ENCODE measurements around the gene DUOX2. TPM values are rescaled to one million over a fixed set of nuclear protein-coding genes. Genes with fewer than 3 reads are reported as not detected.

Gene DUOX2
- not detected in 2 replicates for total RNA-seq (2014; rRNA removed; shearing (Covaris generic); ENCODE audit: low replicate concordance)

GRCh38 chr15:45114076-45114750 lies at the start of gene DUOX2, which contains the start of gene DUOXA2:
Gene DUOX2 (minus strand): TSS chr15:45114172. CDS start chr15:45113411, 761 bp downstream.
Gene DUOXA2 (plus strand): TSS chr15:45114326. CDS start chr15:45114606, 280 bp downstream.
- Histone ChIP-seq H3K27me3 (peaks cover 34% of the 10 kb centered on the region), H3K4me3 (no peak within 1 kb of the TSS), H3K9me3 (no peaks in the 10 kb centered on the region), H3K36me3 (no peaks in the 10 kb centered on the region)
- DNase-seq, result no peak

- Histone ChIP-seq H3K9me3 (no peaks in the 10 kb centered on the region), H3K36me3 (no peaks in the 10 kb centered on the region), H3K27me3 (no peaks in the 10 kb centered on the region), H3K4me3 (no peak overlapping the region)
- no peak for DNase-seq
These were observed 49.5 kb upstream of the DUOX2 start for GRCh38 chr15:45163508-45163856.

DNA sequence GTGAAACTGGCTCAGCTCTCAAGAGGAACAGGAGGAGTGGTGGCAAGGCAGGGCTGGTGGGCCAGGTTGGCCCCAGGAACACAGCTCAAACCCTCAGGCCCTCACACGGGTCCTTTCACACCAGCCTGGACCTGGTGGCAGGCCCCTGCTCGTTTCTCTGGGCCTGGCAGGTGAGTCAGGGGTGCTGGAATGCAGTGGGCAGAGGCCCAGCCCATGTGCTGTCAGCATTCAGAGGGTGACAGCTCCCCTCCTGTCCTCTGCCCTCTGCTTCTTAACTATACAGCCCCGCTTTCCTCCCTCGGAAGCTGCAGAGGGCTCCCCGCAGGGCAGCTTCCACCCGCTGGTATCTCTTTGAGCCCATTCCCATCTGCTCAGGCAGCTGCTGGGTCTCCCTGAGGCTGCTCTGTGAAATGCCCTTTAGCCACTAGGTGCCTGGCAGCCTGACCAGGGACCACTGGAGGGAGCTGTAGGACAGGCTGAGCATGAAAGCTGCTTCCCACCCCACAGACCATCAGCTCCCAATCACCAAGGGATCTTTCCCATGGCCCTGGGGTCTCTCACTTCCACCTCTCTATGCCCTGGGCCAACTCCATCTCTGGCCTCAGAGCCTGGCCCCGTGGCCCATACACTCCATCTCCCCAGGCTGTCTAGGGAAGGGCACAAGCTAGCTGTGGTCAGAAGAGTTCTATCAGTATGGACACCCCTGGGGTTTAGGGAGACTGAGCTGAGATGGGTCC lies 49.0 kb upstream of the DUOX2 start:
- Histone ChIP-seq H3K4me3 (no peak overlapping the region), H3K27me3 (no peaks in the 10 kb centered on the region), H3K36me3 (no peaks in the 10 kb centered on the region), H3K9me3 (no peaks in the 10 kb centered on the region)
- DNase-seq, result peak; percentile 82

DNA sequence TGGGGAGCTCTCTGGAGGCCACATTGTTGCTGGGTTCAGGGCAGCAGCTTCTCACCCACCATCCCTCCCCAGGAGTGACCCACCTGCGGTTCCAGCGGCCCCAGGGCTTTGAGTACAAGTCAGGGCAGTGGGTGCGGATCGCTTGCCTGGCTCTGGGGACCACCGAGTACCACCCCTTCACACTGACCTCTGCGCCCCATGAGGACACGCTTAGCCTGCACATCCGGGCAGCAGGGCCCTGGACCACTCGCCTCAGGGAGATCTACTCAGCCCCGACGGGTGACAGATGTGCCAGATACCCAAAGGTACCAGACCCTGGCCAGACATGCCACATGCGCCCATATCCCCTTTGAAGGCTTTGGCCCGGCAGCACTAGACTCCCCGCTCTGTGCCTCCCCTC lies 47.7 kb upstream of the DUOX2 start:
- no peaks in the 10 kb centered on the region for H3K9me3 ChIP-seq
- DNase-seq, result no peak
- no peak overlapping the region for H3K4me3 ChIP-seq
- H3K27me3 ChIP-seq, result no peaks in the 10 kb centered on the region
- H3K36me3 ChIP-seq, result no peaks in the 10 kb centered on the region

- H3K36me3 ChIP-seq, result no peaks in the 10 kb centered on the region
- no peaks in the 10 kb centered on the region for H3K27me3 ChIP-seq
- DNase-seq, result peak; percentile 59
- H3K9me3 ChIP-seq, result no peaks in the 10 kb centered on the region
- no peak overlapping the region for H3K4me3 ChIP-seq
These were observed 44.0 kb upstream of the DUOX2 start for GRCh38 chr15:45157974-45158373.

DNA sequence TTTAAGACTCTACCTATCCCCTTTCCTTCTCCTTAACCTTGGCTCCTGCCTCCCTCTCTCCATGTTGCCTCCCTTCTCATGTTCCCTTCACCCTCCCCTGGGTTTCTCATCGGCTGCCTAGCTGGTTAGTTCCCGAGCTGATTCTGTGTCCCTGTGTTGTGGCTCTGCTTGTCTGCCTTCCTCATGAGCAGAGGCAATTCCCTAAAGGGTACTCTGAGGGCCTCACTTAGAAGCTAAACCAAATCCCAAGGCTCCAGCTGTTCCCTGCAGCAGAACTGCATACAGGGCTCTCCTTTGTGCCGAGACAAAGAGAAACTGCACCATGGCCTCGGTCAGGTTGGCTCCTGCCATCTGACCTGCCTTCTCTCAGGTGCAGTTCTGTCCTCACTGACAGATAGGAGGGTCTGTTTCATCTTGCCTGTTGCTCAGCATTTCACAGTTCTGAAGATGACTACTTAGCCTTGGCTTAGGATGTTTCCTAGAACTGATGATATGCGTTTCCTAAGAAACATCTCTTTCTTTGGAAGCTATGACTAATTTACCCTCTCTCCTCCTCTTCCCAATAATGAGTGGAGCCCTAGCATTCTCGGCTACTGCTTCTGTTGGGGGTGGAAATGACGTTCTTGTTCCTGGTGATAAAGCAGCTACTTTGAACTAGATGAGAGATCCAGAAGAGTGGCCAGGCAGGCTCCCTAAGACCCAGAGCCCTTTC lies 42.9 kb upstream of the DUOX2 start:
- Histone ChIP-seq H3K27me3 (no peaks in the 10 kb centered on the region), H3K4me3 (no peak overlapping the region), H3K9me3 (no peaks in the 10 kb centered on the region), H3K36me3 (no peaks in the 10 kb centered on the region)
- no peak for DNase-seq

GRCh38 chr15:45155739-45156138 lies 41.8 kb upstream of the DUOX2 start:
- H3K36me3 ChIP-seq, result no peaks in the 10 kb centered on the region
- no peak overlapping the region for H3K4me3 ChIP-seq
- H3K27me3 ChIP-seq, result no peaks in the 10 kb centered on the region
- H3K9me3 ChIP-seq, result no peaks in the 10 kb centered on the region
- no peak for DNase-seq

GRCh38 chr15:45151998-45152828 lies 38.2 kb upstream of the DUOX2 start:
- Histone ChIP-seq H3K9me3 (no peaks in the 10 kb centered on the region), H3K36me3 (no peaks in the 10 kb centered on the region), H3K4me3 (no peak overlapping the region), H3K27me3 (no peaks in the 10 kb centered on the region)
- no peak for DNase-seq

GRCh38 chr15:45150997-45151396 lies 37.0 kb upstream of the DUOX2 start:
- DNase-seq, result no peak
- H3K4me3 ChIP-seq, result no peak overlapping the region
- no peaks in the 10 kb centered on the region for H3K36me3 ChIP-seq
- H3K27me3 ChIP-seq, result no peaks in the 10 kb centered on the region
- no peaks in the 10 kb centered on the region for H3K9me3 ChIP-seq

DNA sequence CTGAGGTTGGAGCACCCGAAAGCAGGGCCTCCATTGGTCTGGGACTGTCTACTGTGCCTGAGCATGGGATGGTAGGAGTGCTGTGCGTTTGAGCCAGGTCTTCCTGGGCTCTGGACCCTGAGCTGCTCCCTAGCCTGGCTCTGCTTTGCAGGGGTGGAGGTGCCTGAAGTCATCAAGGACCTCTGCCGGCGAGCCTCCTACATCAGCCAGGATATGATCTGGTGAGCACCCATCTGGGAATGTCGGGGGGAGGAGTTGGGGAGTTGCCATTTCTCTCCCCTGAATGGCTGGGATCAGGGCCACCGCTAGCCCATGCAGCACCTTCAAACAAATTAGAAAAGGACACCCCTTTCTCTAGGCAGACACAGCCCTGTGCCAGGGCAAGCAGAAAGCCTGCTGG lies 36.5 kb upstream of the DUOX2 start:
- Histone ChIP-seq H3K9me3 (no peaks in the 10 kb centered on the region), H3K36me3 (no peaks in the 10 kb centered on the region), H3K4me3 (no peak overlapping the region), H3K27me3 (no peaks in the 10 kb centered on the region)
- DNase-seq, result no peak

GRCh38 chr15:45149060-45149459 lies 35.1 kb upstream of the DUOX2 start:
- no peak overlapping the region for H3K4me3 ChIP-seq
- H3K36me3 ChIP-seq, result no peaks in the 10 kb centered on the region
- no peak for DNase-seq
- H3K27me3 ChIP-seq, result no peaks in the 10 kb centered on the region
- no peaks in the 10 kb centered on the region for H3K9me3 ChIP-seq

DNA sequence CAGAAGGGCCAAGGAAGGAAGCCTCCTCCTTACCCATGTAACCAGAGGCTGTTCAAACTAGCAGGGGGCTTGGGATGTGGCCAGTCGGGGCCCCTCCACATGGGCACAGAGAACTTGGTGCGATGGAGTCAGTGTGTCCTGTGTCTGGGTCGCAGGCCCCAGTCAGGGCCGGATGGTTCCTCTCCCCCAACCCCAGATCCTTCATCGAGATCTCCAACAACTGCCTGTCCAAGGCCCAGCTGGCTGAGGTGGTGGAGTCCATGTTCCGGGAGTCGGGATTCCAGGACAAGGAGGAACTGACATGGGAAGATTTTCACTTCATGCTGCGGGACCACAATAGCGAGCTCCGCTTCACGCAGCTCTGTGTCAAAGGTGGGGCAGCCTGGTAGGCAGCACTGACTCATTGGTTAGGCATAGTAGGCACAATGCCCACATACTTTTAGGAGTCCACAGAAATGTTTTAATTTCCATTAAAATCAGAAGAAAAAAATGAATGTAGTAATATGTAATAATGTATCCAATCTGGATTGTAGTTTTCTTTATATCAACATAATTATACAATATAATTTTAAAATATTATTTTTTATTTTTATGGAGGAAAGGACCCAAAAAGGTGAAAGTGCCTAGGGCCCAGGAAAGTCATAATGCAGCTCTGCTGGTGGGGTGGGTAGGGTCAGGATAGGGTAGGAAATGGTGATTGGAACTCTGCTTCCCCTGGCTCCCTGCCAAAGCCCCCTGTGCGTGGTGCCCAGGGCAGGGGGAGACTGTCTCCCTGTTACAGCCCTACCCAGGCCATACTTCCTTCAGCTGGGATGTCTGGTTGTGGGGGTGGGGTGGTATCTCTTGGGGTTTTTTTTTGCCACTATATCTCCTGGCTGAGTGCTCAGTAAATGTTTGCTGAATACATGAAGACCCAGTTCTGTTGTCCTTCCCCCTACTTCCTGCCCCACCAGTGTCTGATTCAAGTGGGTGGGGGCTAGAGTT lies 34.4 kb upstream of the DUOX2 start:
- Histone ChIP-seq H3K4me3 (no peak overlapping the region), H3K27me3 (no peaks in the 10 kb centered on the region), H3K36me3 (no peaks in the 10 kb centered on the region), H3K9me3 (no peaks in the 10 kb centered on the region)
- peak; percentile 18 for DNase-seq

DNA sequence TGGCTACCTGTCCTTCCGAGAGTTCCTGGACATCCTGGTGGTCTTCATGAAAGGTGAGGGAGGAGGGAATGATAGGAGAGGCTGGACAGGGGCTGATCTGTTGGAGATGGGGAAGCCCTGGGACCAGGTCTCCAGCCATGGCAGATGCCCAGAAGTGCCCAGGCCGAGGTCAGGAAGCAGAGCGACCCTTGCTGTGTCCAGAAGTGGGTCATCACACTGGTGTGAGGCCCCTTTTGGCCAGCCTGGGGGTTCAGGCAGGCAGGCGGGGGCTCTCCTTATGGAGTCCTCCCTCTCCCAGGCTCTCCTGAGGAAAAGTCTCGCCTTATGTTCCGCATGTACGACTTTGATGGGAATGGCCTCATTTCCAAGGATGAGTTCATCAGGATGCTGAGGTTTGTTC lies 33.6 kb upstream of the DUOX2 start:
- H3K27me3 ChIP-seq, result no peaks in the 10 kb centered on the region
- no peak for DNase-seq
- no peak overlapping the region for H3K4me3 ChIP-seq
- no peaks in the 10 kb centered on the region for H3K36me3 ChIP-seq
- no peaks in the 10 kb centered on the region for H3K9me3 ChIP-seq

DNA sequence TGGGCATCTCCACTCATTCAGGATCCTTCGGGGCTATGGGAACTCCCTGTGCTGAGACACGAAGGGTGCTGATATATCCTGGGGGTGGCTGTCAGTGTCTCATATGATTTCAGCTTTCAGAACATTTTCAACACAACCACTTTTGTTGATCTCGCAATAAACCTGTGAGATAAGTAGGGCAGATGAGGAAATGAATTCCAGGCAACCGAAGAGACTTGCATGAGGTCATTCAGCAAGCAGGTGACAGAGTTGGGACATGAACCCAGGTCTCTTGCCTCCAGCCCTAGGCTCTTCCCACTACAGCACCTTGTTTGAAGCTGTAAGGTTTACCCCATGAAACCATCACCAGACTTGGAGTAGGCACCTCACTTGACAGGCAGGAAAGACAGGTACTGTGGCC lies 32.4 kb upstream of the DUOX2 start:
- Histone ChIP-seq H3K27me3 (no peaks in the 10 kb centered on the region), H3K4me3 (no peak overlapping the region), H3K36me3 (no peaks in the 10 kb centered on the region), H3K9me3 (no peaks in the 10 kb centered on the region)
- no peak for DNase-seq

DNA sequence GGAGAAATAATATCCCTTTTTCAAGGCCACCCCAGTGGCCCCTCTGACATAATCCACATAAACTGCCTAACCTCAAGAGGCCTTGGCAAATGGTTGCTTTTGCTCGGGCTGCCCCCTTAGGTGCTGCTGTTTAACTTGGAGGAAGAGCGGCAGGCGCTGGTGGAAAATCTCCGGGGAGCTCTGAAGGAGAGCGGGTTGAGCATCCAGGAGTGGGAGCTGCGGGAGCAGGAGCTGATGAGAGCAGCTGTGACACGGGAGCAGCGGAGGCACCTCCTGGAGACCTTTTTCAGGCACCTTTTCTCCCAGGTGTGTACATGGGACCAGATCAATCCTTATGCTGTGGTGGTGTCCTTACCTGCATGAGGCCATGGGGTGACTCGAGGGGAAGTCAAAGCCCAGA lies 30.8 kb upstream of the DUOX2 start:
- H3K4me3 ChIP-seq, result no peak overlapping the region
- no peaks in the 10 kb centered on the region for H3K27me3 ChIP-seq
- no peaks in the 10 kb centered on the region for H3K36me3 ChIP-seq
- no peak for DNase-seq
- no peaks in the 10 kb centered on the region for H3K9me3 ChIP-seq

- no peaks in the 10 kb centered on the region for H3K9me3 ChIP-seq
- H3K4me3 ChIP-seq, result no peak overlapping the region
- no peaks in the 10 kb centered on the region for H3K27me3 ChIP-seq
- DNase-seq, result no peak
- H3K36me3 ChIP-seq, result no peaks in the 10 kb centered on the region
These were observed 30.0 kb upstream of the DUOX2 start for GRCh38 chr15:45143946-45144345.
